Measurements from ENCODE around the gene KIAA0408. TPM values are rescaled to one million over a fixed set of nuclear protein-coding genes. Genes with fewer than 3 reads are reported as not detected.
A peak's percentile ranks its signal among the peaks of the same experiment; 100 is the strongest.

The KIAA0408 gene
- total RNA-seq, 1 experiment from 2014 or later = 0.31 TPM

GRCh38 chr6:127481111-127481510 is 21.9 kb upstream of the KIAA0408 start:
- H3K4me1 Mint-ChIP-seq (ENCODE audit: low read depth, unreplicated experiment) = peaks cover 65% of the 10 kb centered on the region
- peak overlapping the region; percentile 50 for H3K4me3 Mint-ChIP-seq (ENCODE audit: low read depth, unreplicated experiment)
- H3K27me3 Mint-ChIP-seq (ENCODE audit: unreplicated experiment) = no peaks in the 10 kb centered on the region
- BruUV-seq (replicated peaks) = no TSS peak
- no peak for DNase-seq
- H3K27ac Mint-ChIP-seq (ENCODE audit: unreplicated experiment) = peak overlapping the region; percentile 77
- CTCF ChIA-PET = interaction anchor here (0.9 to 1.0 kb wide), 2 partner anchors 22 to 23 kb away, joined by 3 read pairs; partner anchors contain the start of gene KIAA0408
- intact Hi-C loops (cut with micrococcal nuclease; ENCODE audit: unreplicated experiment) = loop anchor here (5.0 kb wide), 1 partner anchor 36 kb away; the partner anchor contains the start of gene MTCL3
- H3K9me3 Mint-ChIP-seq (ENCODE audit: low read depth, unreplicated experiment) = peaks cover 3% of the 10 kb centered on the region
- H3K36me3 Mint-ChIP-seq (ENCODE audit: insufficient read depth, unreplicated experiment) = no peaks in the 10 kb centered on the region
- TF ChIP-seq CTCF (IDR thresholded peaks at IDR 0.05; ENCODE audit: unreplicated experiment) = no peak

- no peaks in the 10 kb centered on the region for H3K27me3 Mint-ChIP-seq (ENCODE audit: unreplicated experiment)
- DNase-seq = no peak
- no TSS peak for BruUV-seq (replicated peaks)
- H3K4me1 Mint-ChIP-seq (ENCODE audit: low read depth, unreplicated experiment) = peaks cover 39% of the 10 kb centered on the region
- no peak overlapping the region for H3K27ac Mint-ChIP-seq (ENCODE audit: unreplicated experiment)
- CTCF ChIA-PET = no interaction called here
- no peak overlapping the region for H3K4me3 Mint-ChIP-seq (ENCODE audit: low read depth, unreplicated experiment)
- intact Hi-C loops (cut with micrococcal nuclease; ENCODE audit: unreplicated experiment) = no loop called here
- H3K36me3 Mint-ChIP-seq (ENCODE audit: insufficient read depth, unreplicated experiment) = no peaks in the 10 kb centered on the region
- no peak for TF ChIP-seq CTCF (IDR thresholded peaks at IDR 0.05; ENCODE audit: unreplicated experiment)
- H3K9me3 Mint-ChIP-seq (ENCODE audit: low read depth, unreplicated experiment) = peaks cover 3% of the 10 kb centered on the region
Measured at GRCh38 chr6:127477658-127478057, 18.5 kb upstream of the KIAA0408 start.

DNA sequence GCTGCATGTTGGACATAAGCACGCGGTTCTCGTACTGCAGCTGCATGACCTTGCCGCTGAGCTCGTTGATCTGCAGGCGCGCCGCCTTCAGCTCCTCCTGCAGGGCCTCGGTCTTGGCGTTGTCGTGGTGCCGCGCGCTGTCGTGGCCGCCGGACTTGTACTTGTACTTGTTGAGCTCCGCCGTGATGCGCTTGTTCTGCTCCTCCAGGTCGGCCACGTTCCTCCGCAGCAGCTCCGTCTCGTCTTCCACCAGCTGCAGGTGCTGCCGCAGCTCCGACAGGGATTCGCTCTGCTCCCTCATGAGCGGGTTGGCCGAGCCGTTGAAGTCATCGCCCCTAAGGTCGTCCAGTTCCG is 16.6 kb upstream of the KIAA0408 start:
- CTCF ChIA-PET = no interaction called here
- BruUV-seq (replicated peaks) = no TSS peak
- H3K4me1 Mint-ChIP-seq (ENCODE audit: low read depth, unreplicated experiment) = peaks cover 29% of the 10 kb centered on the region
- TF ChIP-seq CTCF (IDR thresholded peaks at IDR 0.05; ENCODE audit: unreplicated experiment) = no peak
- H3K36me3 Mint-ChIP-seq (ENCODE audit: insufficient read depth, unreplicated experiment) = no peaks in the 10 kb centered on the region
- no peak for DNase-seq
- H3K9me3 Mint-ChIP-seq (ENCODE audit: low read depth, unreplicated experiment) = peaks cover 3% of the 10 kb centered on the region
- H3K27ac Mint-ChIP-seq (ENCODE audit: unreplicated experiment) = no peak overlapping the region
- H3K4me3 Mint-ChIP-seq (ENCODE audit: low read depth, unreplicated experiment) = no peak overlapping the region
- H3K27me3 Mint-ChIP-seq (ENCODE audit: unreplicated experiment) = no peaks in the 10 kb centered on the region
- intact Hi-C loops (cut with micrococcal nuclease; ENCODE audit: unreplicated experiment) = no loop called here

DNA sequence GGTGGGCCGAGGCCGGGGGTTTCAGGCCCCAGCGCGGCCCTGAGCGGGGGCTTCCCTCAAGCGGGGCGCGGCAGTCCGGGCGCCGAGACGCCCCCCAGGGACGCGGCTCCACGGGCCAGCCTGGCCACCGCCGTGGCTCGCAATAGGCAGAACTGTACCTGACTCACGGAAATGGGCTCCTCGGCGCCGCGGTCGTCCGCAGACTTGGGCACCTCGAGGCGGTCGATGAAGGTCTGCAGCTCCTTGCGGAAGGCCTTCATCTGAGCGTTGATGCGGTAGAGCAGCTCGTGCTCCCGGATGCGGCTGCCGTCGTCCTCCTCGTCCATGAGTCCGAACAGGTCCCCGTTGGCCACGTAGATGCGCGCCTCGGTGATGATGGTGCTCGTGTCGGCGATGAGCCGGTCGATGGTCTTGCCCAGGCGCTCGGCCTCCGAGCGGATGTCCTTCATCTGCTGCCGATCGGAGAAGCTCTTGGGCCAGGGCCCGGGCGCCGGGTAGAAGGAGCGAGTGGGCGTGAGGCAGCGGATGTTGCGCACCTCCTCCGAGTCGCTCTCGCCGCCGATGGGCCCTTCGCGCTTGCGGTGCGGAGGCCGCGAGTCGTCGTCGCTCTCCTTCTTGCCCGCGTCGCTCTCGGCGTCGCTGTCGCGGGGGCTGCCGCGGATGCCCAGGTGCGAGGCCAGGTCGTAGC is 16.1 kb upstream of the KIAA0408 start:
- intact Hi-C loops (cut with micrococcal nuclease; ENCODE audit: unreplicated experiment) = no loop called here
- Mint-ChIP-seq H3K4me3 (ENCODE audit: low read depth, unreplicated experiment) (no peak overlapping the region), H3K9me3 (ENCODE audit: low read depth, unreplicated experiment) (peaks cover 3% of the 10 kb centered on the region), H3K27ac (ENCODE audit: unreplicated experiment) (no peak overlapping the region), H3K27me3 (ENCODE audit: unreplicated experiment) (no peaks in the 10 kb centered on the region), H3K4me1 (ENCODE audit: low read depth, unreplicated experiment) (peaks cover 24% of the 10 kb centered on the region), H3K36me3 (ENCODE audit: insufficient read depth, unreplicated experiment) (no peaks in the 10 kb centered on the region)
- CTCF ChIA-PET = no interaction called here
- no peak for TF ChIP-seq CTCF (IDR thresholded peaks at IDR 0.05; ENCODE audit: unreplicated experiment)
- no TSS peak for BruUV-seq (replicated peaks)
- DNase-seq = no peak

Measured in Calu3 (cell line).